H9 (cell line): Measurements from ENCODE around the gene CLEC9A. TPM values are rescaled to one million over a fixed set of nuclear protein-coding genes. Genes with fewer than 3 reads are reported as not detected.

Experiments
- DNase-seq: peaks from one replicate; pipeline ENCODE4 v3.0.0-alpha.2; 2017
- H2AFZ ChIP-seq: one replicate; pipeline ENCODE4 v1.6.1; 2013; ENCODE audit warnings: mild to moderate bottlenecking, low read length, control low read depth, moderate library complexity
- H2AK5ac ChIP-seq: 2 replicates; pipeline ENCODE4 v1.6.1; 2013; ENCODE audit warnings: low read length, control low read depth, mixed read lengths; ENCODE audit not compliant: insufficient read length
- H2BK120ac ChIP-seq: one replicate; pipeline ENCODE4 v1.6.1; 2013; ENCODE audit warnings: low read depth, mild to moderate bottlenecking, low read length, control low read depth, inconsistent platforms; ENCODE audit not compliant: poor library complexity, severe bottlenecking
- H2BK12ac ChIP-seq: 2 replicates; pipeline ENCODE4 v1.6.1; 2013; ENCODE audit warnings: low read length, control low read depth, mixed read lengths, low read depth; ENCODE audit not compliant: insufficient read length
- H2BK15ac ChIP-seq: 2 replicates; pipeline ENCODE4 v1.6.1; 2013; ENCODE audit warnings: low read depth, low read length, control low read depth
- H2BK20ac ChIP-seq: one replicate; pipeline ENCODE4 v1.6.1; 2013; ENCODE audit warnings: low read depth, mild to moderate bottlenecking, low read length, control low read depth, inconsistent platforms; ENCODE audit not compliant: poor library complexity, severe bottlenecking
- H2BK5ac ChIP-seq: 2 replicates; pipeline ENCODE4 v1.6.1; 2013; ENCODE audit warnings: low read length, control low read depth, mixed read lengths; ENCODE audit not compliant: insufficient read length
- H3K14ac ChIP-seq: 2 replicates; pipeline ENCODE4 v1.6.1; 2013; ENCODE audit warnings: low read length, control low read depth; ENCODE audit not compliant: insufficient read depth
- H3K18ac ChIP-seq: 2 replicates; pipeline ENCODE4 v1.6.1; 2013; ENCODE audit warnings: low read depth, mild to moderate bottlenecking, mixed read lengths, low read length, control low read depth; ENCODE audit not compliant: insufficient read length
- H3K23ac ChIP-seq: 2 replicates; pipeline ENCODE4 v1.6.1; 2013; ENCODE audit warnings: low read length, control low read depth, mixed read lengths, low read depth; ENCODE audit not compliant: insufficient read length
- H3K23me2 ChIP-seq: 2 replicates; pipeline ENCODE4 v1.6.1; 2013; ENCODE audit warnings: low read depth, mild to moderate bottlenecking, mixed read lengths, low read length, control low read depth; ENCODE audit not compliant: insufficient read length, poor library complexity, severe bottlenecking
- H3K27ac ChIP-seq: 2 replicates; pipeline ENCODE4 v1.5.1; 2013; ENCODE audit warnings: low read length, control low read depth, mixed read lengths, low read depth; ENCODE audit not compliant: insufficient read length
- H3K27me3 ChIP-seq: 2 replicates; pipeline ENCODE4 v1.6.1; 2013; ENCODE audit warnings: low read length, control low read depth, inconsistent platforms; ENCODE audit not compliant: insufficient read depth
- H3K4ac ChIP-seq: 2 replicates; pipeline ENCODE4 v1.6.1; 2013; ENCODE audit warnings: low read depth, mild to moderate bottlenecking, control low read depth, inconsistent platforms, low read length, moderate library complexity
- H3K4me1 ChIP-seq: 2 replicates; pipeline ENCODE4 v1.6.1; 2013; ENCODE audit warnings: low read length, control low read depth, inconsistent platforms; ENCODE audit not compliant: insufficient read depth
- H3K4me2 ChIP-seq: 2 replicates; pipeline ENCODE4 v1.6.1; 2013; ENCODE audit warnings: low read length, control low read depth, mixed read lengths; ENCODE audit not compliant: insufficient read length, insufficient read depth
- H3K56ac ChIP-seq: 2 replicates; pipeline ENCODE4 v1.6.1; 2013; ENCODE audit warnings: low read depth, mild to moderate bottlenecking, mixed read lengths, low read length, control low read depth; ENCODE audit not compliant: insufficient read length
- H3K79me1 ChIP-seq: 2 replicates; pipeline ENCODE4 v1.6.1; 2013; ENCODE audit warnings: low read depth, mild to moderate bottlenecking, moderate library complexity, low read length, control low read depth, inconsistent platforms; ENCODE audit not compliant: insufficient read depth, poor library complexity, severe bottlenecking
- H3K79me2 ChIP-seq: 2 replicates; pipeline ENCODE4 v1.6.1; 2013; ENCODE audit warnings: low read length, control low read depth, inconsistent platforms; ENCODE audit not compliant: insufficient read depth
- H3K9ac ChIP-seq: 2 replicates; pipeline ENCODE4 v1.6.1; 2013; ENCODE audit warnings: low read length, control low read depth, mixed read lengths; ENCODE audit not compliant: insufficient read length; ENCODE audit errors: extremely low read depth
- H3K9me3 ChIP-seq: one replicate; pipeline ENCODE4 v1.6.1; 2013; ENCODE audit warnings: low read depth, low read length, inconsistent platforms; ENCODE audit not compliant: control insufficient read depth
- H3T11ph ChIP-seq: one replicate; pipeline ENCODE4 v1.6.1; 2013; ENCODE audit warnings: mild to moderate bottlenecking, low read length, control low read depth, inconsistent platforms
- H4K20me1 ChIP-seq: one replicate; pipeline ENCODE4 v1.6.1; 2013; ENCODE audit not compliant: control insufficient read depth, insufficient read length, insufficient read depth
- H4K5ac ChIP-seq: 2 replicates; pipeline ENCODE4 v1.6.1; 2013; ENCODE audit warnings: low read depth, mild to moderate bottlenecking, mixed read lengths, low read length, control low read depth; ENCODE audit not compliant: insufficient read length
- H4K8ac ChIP-seq: replicated peaks from 2 replicates; pipeline ENCODE4 v1.6.1; 2013; ENCODE audit warnings: low read length, control low read depth, mixed read lengths, low read depth; ENCODE audit not compliant: insufficient read length
- H4K91ac ChIP-seq: 2 replicates; pipeline ENCODE4 v1.6.1; 2013; ENCODE audit warnings: low read depth, mild to moderate bottlenecking, moderate library complexity, mixed read lengths, low read length, control low read depth; ENCODE audit not compliant: insufficient read length
- H3K27ac Mint-ChIP-seq, 3 experiments: 2 replicates in 2 of 3; 3 replicates in 1 of 3; pipeline ENCODE4 v1.8.0; 2020 to 2021; ENCODE audit warnings: mixed read lengths in 3 of 3, mild to moderate bottlenecking in 1 of 3, moderate library complexity in 1 of 3
- H3K27me3 Mint-ChIP-seq: 2 replicates; pipeline ENCODE4 v1.8.0; 2021; ENCODE audit warnings: low read depth, mild to moderate bottlenecking, moderate library complexity, mixed read lengths
- H3K36me3 Mint-ChIP-seq, 3 experiments: 2 replicates in 2 of 3; 3 replicates in 1 of 3; pipeline ENCODE4 v1.8.0; 2020 to 2021; ENCODE audit warnings: low read depth in 3 of 3, mixed read lengths in 3 of 3; ENCODE audit not compliant: insufficient read depth in 1 of 3
- H3K4me1 Mint-ChIP-seq, 2 experiments: 2 replicates each; pipeline ENCODE4 v1.8.0; 2020; ENCODE audit warnings: mixed read lengths in 2 of 2
- H3K4me3 Mint-ChIP-seq, 2 experiments: 2 replicates in 1 of 2; 3 replicates in 1 of 2; pipeline ENCODE4 v1.8.0; 2020 to 2021; ENCODE audit warnings: mild to moderate bottlenecking in 2 of 2, mixed read lengths in 2 of 2, moderate library complexity in 1 of 2
- H3K9me3 Mint-ChIP-seq, 2 experiments: 2 replicates in 1 of 2; 3 replicates in 1 of 2; pipeline ENCODE4 v1.8.0; 2020; ENCODE audit warnings: mild to moderate bottlenecking in 2 of 2, mixed read lengths in 2 of 2, moderate library complexity in 1 of 2
- WGBS: extraction: QIAGEN DNeasy Blood & Tissue Kit; methylation state at CpG from one replicate; pipeline ENCODE4 v1.1.7; 2013; ENCODE audit warnings: missing lambda C conversion rate, low lambda C conversion rate, mixed read lengths; ENCODE audit not compliant: insufficient read length; ENCODE audit errors: extremely low coverage; 5-methylcytosine and 5-hydroxymethylcytosine counted together
- total RNA-seq: library from RNA; stranded (reverse); gene quantifications from 2 replicates; pipeline ENCODE4 v1.2.1, GENCODE V29; 2021
- TF ChIP-seq, protein P1 (sequence below): fragments of 200-600 bp; sonication (generic); conservative IDR thresholded peaks from 3 replicates; pipeline ENCODE4 v1.8.0; 2021; ENCODE audit warnings: antibody characterized with exemption, mild to moderate bottlenecking

The CLEC9A gene
- total RNA-seq, 1 experiment from 2014 or later, result not detected

DNA sequence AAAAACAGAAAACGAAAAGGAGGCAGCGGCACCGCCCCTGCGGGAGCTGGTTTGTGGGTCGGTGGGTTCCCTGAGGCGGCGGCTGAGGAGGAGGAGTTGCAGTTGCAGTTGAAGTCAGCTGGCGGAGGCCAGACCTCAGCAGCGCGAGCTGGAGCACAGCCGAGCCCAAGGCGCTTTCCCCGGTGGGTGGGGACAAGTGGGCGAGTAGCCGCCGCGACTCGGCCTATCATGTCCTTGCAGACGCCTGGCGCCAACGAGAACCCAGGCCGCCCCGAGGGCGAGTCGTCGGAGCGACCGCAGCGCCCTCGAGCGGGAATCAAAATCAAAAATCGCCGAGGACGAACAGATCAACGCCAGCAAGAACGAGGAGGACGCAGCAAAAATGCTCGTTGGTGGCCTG is 81.0 kb downstream of the CLEC9A start:
- peaks cover 7% of the 10 kb centered on the region in 2 experiments for H3K9me3 Mint-ChIP-seq
- H2AK5ac ChIP-seq, result no peak overlapping the region
- H3K4me2 ChIP-seq, result no peak overlapping the region
- H3K79me1 ChIP-seq, result no peaks in the 10 kb centered on the region
- H3K27ac Mint-ChIP-seq, result no peak overlapping the region
- no peak overlapping the region for H3T11ph ChIP-seq
- H3K27ac ChIP-seq, result no peak overlapping the region
- H2BK120ac ChIP-seq, result no peak overlapping the region
- no peaks in the 10 kb centered on the region for H3K23me2 ChIP-seq
- no peaks in the 10 kb centered on the region for H3K79me2 ChIP-seq
- no peaks in the 10 kb centered on the region for H3K4me1 Mint-ChIP-seq
- no peak overlapping the region for H2BK15ac ChIP-seq
- H4K8ac ChIP-seq, result no peak overlapping the region
- H4K5ac ChIP-seq, result no peak overlapping the region
- no peak overlapping the region for H3K9ac ChIP-seq
- DNase-seq, result no peak
- no peak overlapping the region for H2AFZ ChIP-seq
- no peaks in the 10 kb centered on the region for H3K27me3 ChIP-seq
- no peak overlapping the region for H3K23ac ChIP-seq
- H4K20me1 ChIP-seq, result no peaks in the 10 kb centered on the region
- H3K4ac ChIP-seq, result no peak overlapping the region
- H3K18ac ChIP-seq, result no peak overlapping the region
- H3K56ac ChIP-seq, result no peak overlapping the region
- no peak overlapping the region for H2BK12ac ChIP-seq
- WGBS, result no CpG with 5 or more reads among the region's 38 CpGs
- H3K4me1 ChIP-seq, result no peaks in the 10 kb centered on the region
- no peak overlapping the region for H2BK20ac ChIP-seq
- H3K14ac ChIP-seq, result no peak overlapping the region
- H3K27me3 Mint-ChIP-seq, result peaks cover 6% of the 10 kb centered on the region
- H2BK5ac ChIP-seq, result no peak overlapping the region
- H4K91ac ChIP-seq, result no peak overlapping the region
- H3K36me3 Mint-ChIP-seq, result peaks cover 0 to 18% (median 7%) of the 10 kb centered on the region in 3 experiments; a peak in 4 of 7 replicates
- TF ChIP-seq, protein P1, sequence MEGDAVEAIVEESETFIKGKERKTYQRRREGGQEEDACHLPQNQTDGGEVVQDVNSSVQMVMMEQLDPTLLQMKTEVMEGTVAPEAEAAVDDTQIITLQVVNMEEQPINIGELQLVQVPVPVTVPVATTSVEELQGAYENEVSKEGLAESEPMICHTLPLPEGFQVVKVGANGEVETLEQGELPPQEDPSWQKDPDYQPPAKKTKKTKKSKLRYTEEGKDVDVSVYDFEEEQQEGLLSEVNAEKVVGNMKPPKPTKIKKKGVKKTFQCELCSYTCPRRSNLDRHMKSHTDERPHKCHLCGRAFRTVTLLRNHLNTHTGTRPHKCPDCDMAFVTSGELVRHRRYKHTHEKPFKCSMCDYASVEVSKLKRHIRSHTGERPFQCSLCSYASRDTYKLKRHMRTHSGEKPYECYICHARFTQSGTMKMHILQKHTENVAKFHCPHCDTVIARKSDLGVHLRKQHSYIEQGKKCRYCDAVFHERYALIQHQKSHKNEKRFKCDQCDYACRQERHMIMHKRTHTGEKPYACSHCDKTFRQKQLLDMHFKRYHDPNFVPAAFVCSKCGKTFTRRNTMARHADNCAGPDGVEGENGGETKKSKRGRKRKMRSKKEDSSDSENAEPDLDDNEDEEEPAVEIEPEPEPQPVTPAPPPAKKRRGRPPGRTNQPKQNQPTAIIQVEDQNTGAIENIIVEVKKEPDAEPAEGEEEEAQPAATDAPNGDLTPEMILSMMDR, result no peak
- no peak overlapping the region for H3K4me3 Mint-ChIP-seq
- H3K9me3 ChIP-seq, result no peaks in the 10 kb centered on the region
